Nephron progenitor cell (in vitro differentiated cells): ENCODE measurements around the gene ZBTB8B.

ENCODE experiments used
- DNase-seq: peaks from one replicate; pipeline ENCODE4 v3.0.0; 2021
- H3K27ac Mint-ChIP-seq: 2 replicates; pipeline ENCODE4 v1.8.0; 2021; ENCODE audit warnings: mild to moderate bottlenecking, moderate library complexity, mixed read lengths
- H3K27me3 Mint-ChIP-seq: 2 replicates; pipeline ENCODE4 v1.8.0; 2021; ENCODE audit warnings: mild to moderate bottlenecking, low read depth, mixed read lengths; ENCODE audit not compliant: poor library complexity
- H3K36me3 Mint-ChIP-seq: 2 replicates; pipeline ENCODE4 v1.8.0; 2021; ENCODE audit warnings: low read depth, mixed read lengths
- H3K4me1 Mint-ChIP-seq: 2 replicates; pipeline ENCODE4 v1.8.0; 2021; ENCODE audit warnings: mixed read lengths
- H3K4me3 Mint-ChIP-seq: 2 replicates; pipeline ENCODE4 v1.8.0; 2021; ENCODE audit warnings: mild to moderate bottlenecking, moderate library complexity, mixed read lengths
- H3K9me3 Mint-ChIP-seq: 2 replicates; pipeline ENCODE4 v1.8.0; 2021; ENCODE audit warnings: mild to moderate bottlenecking, moderate library complexity, mixed read lengths
- CTCF ChIP-seq: fragments of 200-600 bp; sonication (generic); IDR thresholded peaks from 2 replicates; pipeline ENCODE4 v1.5.0; 2021; ENCODE audit warnings: antibody characterized with exemption

Gene ZBTB8B

DNA sequence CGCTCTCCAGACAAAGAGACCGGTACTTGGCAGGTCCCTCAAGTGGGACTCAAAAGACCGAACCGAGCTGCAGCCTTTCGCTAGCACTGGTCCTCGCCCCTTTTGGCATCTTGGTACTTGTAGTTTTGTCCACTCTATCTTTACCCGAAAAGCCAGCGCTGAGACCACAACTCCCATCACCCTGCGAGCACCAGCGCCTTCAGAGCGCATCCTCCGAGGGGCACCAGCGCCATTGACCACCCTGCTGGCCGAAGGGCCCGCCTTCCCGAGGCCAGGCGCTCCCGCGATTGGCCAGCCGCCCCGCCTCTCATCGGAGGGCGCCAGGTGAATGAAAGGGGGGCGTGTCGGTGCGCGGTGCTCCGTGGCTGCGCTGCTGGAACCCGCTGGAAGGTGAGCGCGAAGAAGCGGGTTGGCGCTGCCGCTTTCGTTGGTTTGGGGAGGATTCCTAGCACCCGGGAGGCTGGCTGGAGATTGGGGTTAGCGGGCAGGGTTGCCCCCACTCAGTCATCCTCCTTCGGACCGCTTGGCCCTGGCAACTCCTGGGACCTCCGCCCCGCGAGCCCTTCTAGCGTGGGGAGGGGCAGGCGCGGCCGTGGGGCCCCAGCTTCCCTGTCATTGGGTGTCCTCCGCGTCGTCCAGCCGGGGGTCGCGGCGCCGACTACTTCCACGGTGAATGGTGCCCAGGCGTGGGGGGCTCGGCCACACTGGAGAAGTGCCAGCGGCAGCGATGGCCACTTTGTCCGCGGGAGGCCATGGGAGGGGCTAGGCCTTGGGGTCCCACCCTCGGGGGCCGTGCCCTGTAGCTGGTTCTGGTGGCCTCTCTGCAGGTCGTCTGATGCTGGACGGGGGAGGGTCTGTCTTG is at the start of gene ZBTB8B:
Gene ZBTB8B, plus strand, starts transcription at position 357 of the 862 bp plus-strand sequence. CDS start 5,553 bp downstream, outside the sequence.
- peak; percentile 95 for DNase-seq
- Mint-ChIP-seq H3K9me3 (peaks cover 4% of the 10 kb centered on the region), H3K4me3 (peak within 1 kb of the TSS; percentile 96), H3K36me3 (no peaks in the 10 kb centered on the region), H3K27ac (no peak within 1 kb of the TSS), H3K4me1 (peaks cover 15% of the 10 kb centered on the region), H3K27me3 (peaks cover 39% of the 10 kb centered on the region)
- no peak for TF ChIP-seq CTCF

DNA sequence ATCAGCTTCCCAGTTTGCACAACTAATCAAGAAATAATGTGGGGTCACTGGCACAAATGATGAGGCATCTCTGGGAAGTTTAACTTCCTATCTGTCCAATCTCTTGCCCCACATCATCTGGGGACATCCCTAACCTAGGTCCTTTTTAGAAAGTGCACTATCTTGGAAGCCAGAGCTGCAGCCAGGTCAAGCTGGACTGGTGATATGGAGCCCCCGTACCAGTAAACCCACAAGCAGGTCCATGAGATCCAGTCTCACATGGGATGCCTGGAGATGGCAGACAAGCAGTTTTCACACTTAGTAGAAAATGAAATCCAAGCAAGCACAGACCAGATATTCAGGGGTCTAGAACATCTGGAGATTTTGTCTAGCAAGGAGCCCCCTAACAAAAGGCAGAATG is 43.1 kb upstream of the ZBTB8B start:
- Mint-ChIP-seq H3K36me3 (peaks cover 13% of the 10 kb centered on the region), H3K4me3 (no peak overlapping the region), H3K27ac (no peak overlapping the region), H3K9me3 (peaks cover 18% of the 10 kb centered on the region), H3K4me1 (peaks cover 6% of the 10 kb centered on the region), H3K27me3 (peaks cover 8% of the 10 kb centered on the region)
- DNase-seq = no peak
- no peak for TF ChIP-seq CTCF

DNA sequence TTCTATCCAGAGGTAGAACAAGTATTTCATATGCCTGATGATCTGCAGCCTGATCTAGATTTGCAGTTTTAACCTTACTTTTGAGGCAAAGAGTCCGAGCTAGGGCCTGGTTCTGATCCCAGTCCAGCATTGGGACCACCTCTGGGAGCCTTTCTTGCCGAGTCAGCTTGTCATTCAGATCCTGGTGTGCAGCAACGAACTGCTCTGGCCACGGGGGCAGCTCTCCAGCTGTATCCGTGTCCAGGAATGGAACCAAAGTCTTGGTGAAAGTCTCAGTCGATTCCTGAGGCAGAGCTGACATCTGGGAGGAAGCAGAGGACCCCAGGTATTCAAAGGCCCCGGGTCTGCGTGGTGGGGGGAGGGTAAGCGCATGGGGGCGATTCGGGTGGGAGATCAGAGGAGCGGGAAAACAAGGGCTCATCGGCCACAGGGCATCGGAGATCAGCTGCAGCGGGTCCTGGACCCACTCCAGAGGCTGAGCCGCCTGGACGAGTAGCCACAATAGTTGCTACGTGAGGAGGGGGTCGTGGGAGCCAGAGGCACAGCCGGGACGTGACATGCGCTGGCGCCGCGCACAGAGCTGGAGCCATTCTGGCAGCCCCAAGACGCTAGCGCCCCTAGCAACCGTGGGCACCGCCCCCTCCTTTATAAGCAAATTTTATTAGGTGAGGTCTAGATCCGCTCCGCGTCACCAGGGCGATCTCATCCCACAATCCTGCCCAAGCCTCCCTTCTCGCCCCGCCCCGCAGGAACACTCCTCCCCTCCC is 38.2 kb upstream of the ZBTB8B start:
- H3K9me3 Mint-ChIP-seq = no peaks in the 10 kb centered on the region
- H3K27ac Mint-ChIP-seq = no peak overlapping the region
- no peak for TF ChIP-seq CTCF
- peaks cover 8% of the 10 kb centered on the region for H3K27me3 Mint-ChIP-seq
- H3K36me3 Mint-ChIP-seq = no peaks in the 10 kb centered on the region
- peaks cover 6% of the 10 kb centered on the region for H3K4me1 Mint-ChIP-seq
- no peak overlapping the region for H3K4me3 Mint-ChIP-seq
- no peak for DNase-seq

DNA sequence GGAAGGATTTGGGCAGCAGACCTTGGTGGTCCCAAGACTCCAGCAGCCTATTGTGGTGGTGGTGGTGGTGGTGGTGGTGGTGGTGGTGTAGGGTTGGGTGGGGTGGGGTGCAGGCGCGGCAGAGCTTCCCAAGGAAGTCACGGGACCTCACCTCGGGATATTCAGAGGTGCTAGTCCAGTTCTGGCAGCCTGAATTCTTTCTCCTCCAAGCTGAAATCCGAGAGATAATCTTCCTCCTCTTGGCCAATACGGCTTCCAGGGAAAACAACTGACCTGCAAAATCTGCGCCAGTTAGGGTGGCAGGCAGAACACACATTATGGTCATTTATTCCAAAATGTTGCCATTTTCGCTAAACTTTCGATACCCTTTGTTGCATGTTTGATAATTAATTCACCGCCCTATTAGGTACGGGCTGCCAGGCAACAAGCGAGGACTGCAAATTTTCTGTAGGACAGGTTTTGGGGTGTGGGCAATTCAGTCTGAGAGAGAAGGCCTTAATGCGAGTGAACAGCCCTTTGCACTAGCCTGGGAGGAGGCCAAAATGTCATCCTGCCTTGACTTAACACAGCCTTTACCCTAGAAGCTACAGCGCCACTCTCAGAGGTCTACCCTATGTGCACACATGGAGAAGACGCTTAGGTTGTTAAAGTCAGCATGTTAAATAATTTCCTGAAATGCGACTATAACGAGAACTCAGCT is 37.5 kb upstream of the ZBTB8B start:
- Mint-ChIP-seq H3K27ac (no peak overlapping the region), H3K9me3 (no peaks in the 10 kb centered on the region), H3K4me3 (no peak overlapping the region), H3K36me3 (no peaks in the 10 kb centered on the region), H3K4me1 (peaks cover 6% of the 10 kb centered on the region), H3K27me3 (peaks cover 8% of the 10 kb centered on the region)
- no peak for TF ChIP-seq CTCF
- DNase-seq = no peak

GRCh38 chr1:32431736-32432400 is 33.0 kb upstream of the ZBTB8B start:
- no peaks in the 10 kb centered on the region for H3K9me3 Mint-ChIP-seq
- no peak overlapping the region for H3K27ac Mint-ChIP-seq
- TF ChIP-seq CTCF = no peak
- no peaks in the 10 kb centered on the region for H3K27me3 Mint-ChIP-seq
- peaks cover 11% of the 10 kb centered on the region for H3K4me1 Mint-ChIP-seq
- no peak for DNase-seq
- no peaks in the 10 kb centered on the region for H3K36me3 Mint-ChIP-seq
- no peak overlapping the region for H3K4me3 Mint-ChIP-seq
